Mucosa of descending colon (tissue), 3 donors: ENCODE results near the gene NPAS1. TPM values are rescaled to one million over a fixed set of nuclear protein-coding genes. Genes with fewer than 3 reads are reported as not detected.

Experiments
- ATAC-seq: fragments of 200-7000 bp; cut with Tn5 transposase; one replicate; pipeline ENCODE4 v1.9.1; 2020; ENCODE audit warnings: mild to moderate bottlenecking, moderate library complexity
- DNase-seq, 3 donors: peaks; one replicate each; pipeline ENCODE4 v3.0.0-alpha.2; 2020
- H3K36me3 ChIP-seq: fragments of 200-600 bp; one replicate; pipeline ENCODE4 v1.8.0; 2021; ENCODE audit warnings: low read depth, mild to moderate bottlenecking
- H3K4me1 ChIP-seq: fragments of 200-600 bp; one replicate; pipeline ENCODE4 v1.8.0; 2021; ENCODE audit warnings: low read depth, mild to moderate bottlenecking
- H3K4me3 ChIP-seq: fragments of 200-600 bp; one replicate; pipeline ENCODE4 v1.8.0; 2021; ENCODE audit warnings: mild to moderate bottlenecking
- H3K9me3 ChIP-seq: fragments of 200-600 bp; one replicate; pipeline ENCODE4 v1.8.0; 2021; ENCODE audit warnings: mild to moderate bottlenecking
- intact Hi-C, 2 donors: fragments of 100-400 bp; cut with DNase I in 1 of 2; cut with micrococcal nuclease in 1 of 2; formaldehyde crosslinking; loops; one replicate each; pipeline versions ENCODE4 v1.11.0 to v1.11.1; 2022; cut with DNase I, micrococcal nuclease
- total RNA-seq, 3 donors: library from RNA; stranded (reverse); fragmentation: NEBNext Ultra II Directional in 2 of 3; extraction: Animal tissue kit (Norgen Biotek cat#: 25700) in 2 of 3; gene quantifications; one replicate each; pipeline versions ENCODE4 v1.2.1 to v1.2.4, GENCODE V29; 2021 to 2023
- TF ChIP-seq, protein P1 (sequence below): fragments of 200-600 bp; IDR thresholded peaks from one replicate; pipeline ENCODE4 v1.8.0; 2022; ENCODE audit warnings: antibody characterized with exemption, mild to moderate bottlenecking
- donor health status: DM: no; HTN: no; CAD: no; lungs with moderate emphysema.
- donor health status: DM: no; HTN: no; CAD: no.
- donor health status: DM: no; HTN: yes; CAD: no.

NPAS1 gene
- total RNA-seq, 3 donors from 2014 or later, result 0.31 to 1.1 TPM; not detected in 1

GRCh38 chr19:46975925-46976782 lies 43.5 kb upstream of the NPAS1 start:
- intact Hi-C loops, result no loop called here
- H3K9me3 ChIP-seq, result no peaks in the 10 kb centered on the region
- peak; percentile 63 to 85 (median 74) for DNase-seq
- peaks cover 29% of the 10 kb centered on the region for H3K4me1 ChIP-seq
- H3K4me3 ChIP-seq, result no peak overlapping the region
- TF ChIP-seq, protein P1, sequence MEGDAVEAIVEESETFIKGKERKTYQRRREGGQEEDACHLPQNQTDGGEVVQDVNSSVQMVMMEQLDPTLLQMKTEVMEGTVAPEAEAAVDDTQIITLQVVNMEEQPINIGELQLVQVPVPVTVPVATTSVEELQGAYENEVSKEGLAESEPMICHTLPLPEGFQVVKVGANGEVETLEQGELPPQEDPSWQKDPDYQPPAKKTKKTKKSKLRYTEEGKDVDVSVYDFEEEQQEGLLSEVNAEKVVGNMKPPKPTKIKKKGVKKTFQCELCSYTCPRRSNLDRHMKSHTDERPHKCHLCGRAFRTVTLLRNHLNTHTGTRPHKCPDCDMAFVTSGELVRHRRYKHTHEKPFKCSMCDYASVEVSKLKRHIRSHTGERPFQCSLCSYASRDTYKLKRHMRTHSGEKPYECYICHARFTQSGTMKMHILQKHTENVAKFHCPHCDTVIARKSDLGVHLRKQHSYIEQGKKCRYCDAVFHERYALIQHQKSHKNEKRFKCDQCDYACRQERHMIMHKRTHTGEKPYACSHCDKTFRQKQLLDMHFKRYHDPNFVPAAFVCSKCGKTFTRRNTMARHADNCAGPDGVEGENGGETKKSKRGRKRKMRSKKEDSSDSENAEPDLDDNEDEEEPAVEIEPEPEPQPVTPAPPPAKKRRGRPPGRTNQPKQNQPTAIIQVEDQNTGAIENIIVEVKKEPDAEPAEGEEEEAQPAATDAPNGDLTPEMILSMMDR, result no peak
- H3K36me3 ChIP-seq, result no peaks in the 10 kb centered on the region
- ATAC-seq, result peak; percentile 59

DNA sequence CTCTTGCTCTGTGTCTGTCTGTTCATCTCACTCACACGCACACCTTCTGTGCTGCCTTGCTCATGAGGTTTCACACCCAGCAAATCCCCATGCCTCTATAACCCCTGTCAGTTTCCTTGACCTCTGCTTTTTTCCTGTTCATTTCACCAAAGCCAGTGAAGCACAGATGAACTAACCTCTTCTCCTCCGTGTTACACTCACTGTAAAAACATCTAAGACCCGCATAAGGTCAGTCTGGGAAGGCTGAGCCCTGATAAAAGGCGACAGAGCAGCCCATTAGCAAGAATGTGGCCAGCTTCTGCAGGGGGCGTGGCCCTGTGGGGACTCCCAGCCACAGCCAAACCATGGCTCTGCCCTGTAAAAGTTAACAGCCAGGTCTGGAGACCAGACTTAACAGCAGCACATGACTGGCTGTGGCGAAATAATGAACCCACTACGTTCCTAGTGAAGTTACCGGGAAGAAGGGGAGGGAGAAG lies 42.8 kb upstream of the NPAS1 start:
- TF ChIP-seq, protein P1, result no peak
- intact Hi-C loops, result no loop called here
- Histone ChIP-seq H3K9me3 (no peaks in the 10 kb centered on the region), H3K36me3 (no peaks in the 10 kb centered on the region), H3K4me3 (no peak overlapping the region), H3K4me1 (peaks cover 29% of the 10 kb centered on the region)
- DNase-seq (peak in 1 of 3 donors; percentile 51), ATAC-seq (peak; percentile 37)

DNA sequence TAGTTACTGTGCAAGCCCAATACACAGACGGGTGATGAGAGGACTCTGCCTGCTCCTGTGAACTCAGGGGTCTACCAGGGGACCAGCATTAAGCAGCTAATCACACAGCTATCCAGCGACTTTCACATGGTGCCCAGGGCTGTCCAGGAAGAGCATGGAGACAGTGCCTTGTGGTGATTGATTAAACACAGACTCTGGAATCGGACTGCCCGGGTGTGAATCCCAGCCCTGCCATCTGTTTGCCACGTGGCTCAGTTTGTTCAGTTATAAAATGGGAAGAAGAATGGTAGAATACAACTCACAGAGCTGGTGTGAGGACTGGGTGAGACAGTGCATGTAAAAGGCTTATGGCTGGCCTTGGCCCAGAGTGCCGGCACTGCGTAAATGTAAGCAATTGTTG lies 42.1 kb upstream of the NPAS1 start:
- Histone ChIP-seq H3K9me3 (no peaks in the 10 kb centered on the region), H3K4me3 (no peak overlapping the region), H3K36me3 (no peaks in the 10 kb centered on the region), H3K4me1 (peaks cover 29% of the 10 kb centered on the region)
- DNase-seq (peak in 1 of 3 donors; percentile 8), ATAC-seq (peak; percentile 21)
- TF ChIP-seq, protein P1, result no peak
- intact Hi-C loops, result no loop called here

GRCh38 chr19:46978171-46978869 lies 41.3 kb upstream of the NPAS1 start:
- H3K4me1 ChIP-seq, result peaks cover 29% of the 10 kb centered on the region
- no peaks in the 10 kb centered on the region for H3K36me3 ChIP-seq
- no peak overlapping the region for H3K4me3 ChIP-seq
- TF ChIP-seq, protein P1, result no peak
- no peaks in the 10 kb centered on the region for H3K9me3 ChIP-seq
- intact Hi-C loops, result no loop called here
- ATAC-seq (no peak), DNase-seq (no peak)

GRCh38 chr19:46979126-46980105 lies 40.2 kb upstream of the NPAS1 start:
- no peak overlapping the region for H3K4me3 ChIP-seq
- TF ChIP-seq, protein P1, result no peak
- intact Hi-C loops, result no loop called here
- H3K4me1 ChIP-seq, result peaks cover 32% of the 10 kb centered on the region
- no peaks in the 10 kb centered on the region for H3K9me3 ChIP-seq
- ATAC-seq (no peak), DNase-seq (peak in 1 of 3 donors; percentile 27)
- no peaks in the 10 kb centered on the region for H3K36me3 ChIP-seq
